Stimulated activated CD4-positive, alpha-beta T cell treated with anti-CD3 and anti-CD28 coated beads, Interleukin-4, amount 100 ng/mL, for 1 hour (primary cell): Measurements from ENCODE around the gene CRBN.

Experiments used
- DNase-seq: peaks from one replicate; pipeline ENCODE4 v3.0.0-alpha.2; 2020

CRBN gene

GRCh38 chr3:3179407-3180094 lies at the start of gene CRBN:
TSS of gene CRBN (minus strand) at chr3:3179691. CDS start at chr3:3179687, 4 bp downstream.
- peak; percentile 86 for DNase-seq

- no peak for DNase-seq
These were observed 48.1 kb upstream of the CRBN start for GRCh38 chr3:3227640-3228039.

GRCh38 chr3:3221528-3221927 lies 42.0 kb upstream of the CRBN start:
- no peak for DNase-seq

GRCh38 chr3:3216401-3216800 lies 36.9 kb upstream of the CRBN start:
- no peak for DNase-seq

- DNase-seq, result no peak
These were observed 33.4 kb upstream of the CRBN start for GRCh38 chr3:3212781-3213440.

- no peak for DNase-seq
These were observed 30.2 kb upstream of the CRBN start for GRCh38 chr3:3209714-3210113.

- DNase-seq, result no peak
These were observed 29.6 kb upstream of the CRBN start for GRCh38 chr3:3209057-3209456.

- no peak for DNase-seq
These were observed 22.1 kb upstream of the CRBN start for GRCh38 chr3:3201611-3202010.

GRCh38 chr3:3200632-3201212 lies 21.2 kb upstream of the CRBN start:
- DNase-seq, result no peak

GRCh38 chr3:3199306-3199705 lies 19.8 kb upstream of the CRBN start:
- no peak for DNase-seq

- no peak for DNase-seq
These were observed 16.8 kb upstream of the CRBN start for GRCh38 chr3:3196148-3196861.

GRCh38 chr3:3194861-3195260 lies 15.4 kb upstream of the CRBN start:
- no peak for DNase-seq

GRCh38 chr3:3192286-3192675 lies 12.8 kb upstream of the CRBN start:
- no peak for DNase-seq

GRCh38 chr3:3191675-3192285 lies 12.3 kb upstream of the CRBN start:
- no peak for DNase-seq

GRCh38 chr3:3189961-3190360 lies 10.5 kb upstream of the CRBN start:
- DNase-seq, result no peak

GRCh38 chr3:3189102-3189727 lies 9.7 kb upstream of the CRBN start:
- DNase-seq, result no peak

GRCh38 chr3:3184876-3185275 lies 5.4 kb upstream of the CRBN start:
- DNase-seq, result no peak

- no peak for DNase-seq
These were observed 965 bp upstream of the CRBN start for GRCh38 chr3:3180456-3180855.

- no peak for DNase-seq
These were observed 778 bp downstream of the CRBN start for GRCh38 chr3:3178498-3179328.

- no peak for DNase-seq
These were observed 1.5 kb downstream of the CRBN start for GRCh38 chr3:3177861-3178497.

- no peak for DNase-seq
These were observed 6.9 kb downstream of the CRBN start for GRCh38 chr3:3172627-3173026.
